NOMO-1 (cell line): ENCODE measurements around the gene ZNF343.
A peak's percentile ranks its signal among the peaks of the same experiment; 100 is the strongest.
"Not testable (repeated sequence)": the region's sequence is repeated elsewhere in the genome, so short reads cannot be mapped to it uniquely, and the experiment has no call there.

Source experiments
- DNase-seq, 2 experiments: peaks; one replicate each; lab custom pipeline; 2025; ENCODE audit not compliant: unreplicated experiment in 2 of 2; lab: John Stamatoyannopoulos, UW

Gene ZNF343

DNA sequence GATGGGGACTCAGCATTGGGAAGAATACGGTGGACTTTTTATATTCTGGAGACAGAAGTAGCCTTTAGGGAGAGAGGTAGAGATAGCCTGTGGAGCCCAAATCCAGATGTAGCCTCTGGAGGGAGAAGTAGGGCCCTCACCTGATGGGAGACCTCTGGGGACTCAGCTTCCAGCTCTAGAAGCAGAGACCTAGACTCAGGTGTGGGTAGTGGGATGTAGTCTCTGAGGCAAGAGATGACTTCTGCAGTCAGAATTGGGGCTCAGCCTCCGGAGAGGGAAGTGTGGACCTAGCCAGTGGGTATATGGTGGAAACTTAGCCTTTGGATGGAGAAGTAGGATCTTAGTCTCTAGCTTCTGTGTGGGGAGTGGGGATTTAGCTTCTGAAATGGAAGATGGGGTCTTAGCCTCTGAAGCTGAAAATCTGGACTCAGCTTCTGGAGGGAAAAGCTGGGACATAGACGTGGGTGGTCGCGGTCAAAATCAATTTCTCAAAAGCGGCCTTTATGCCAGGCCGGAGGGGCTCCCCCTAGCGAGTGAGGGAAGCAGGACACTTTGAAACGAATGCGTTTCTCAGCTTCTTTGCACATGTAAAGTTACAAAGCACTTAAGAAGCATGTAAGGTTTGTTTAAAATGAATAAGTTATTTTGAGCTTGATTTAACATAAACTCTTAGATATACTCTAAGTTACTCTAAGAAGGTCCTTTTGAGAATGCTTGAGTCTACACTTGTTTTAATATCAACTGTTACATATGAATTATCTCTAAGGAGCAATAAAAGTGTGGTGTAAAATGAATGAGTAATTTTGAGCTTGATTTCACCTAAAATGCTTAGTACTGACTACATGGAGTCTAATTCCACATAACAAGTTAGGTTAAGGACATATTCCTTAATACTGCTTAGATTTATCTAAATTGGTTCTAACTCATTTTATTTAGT, 12.9 kb upstream of the ZNF343 start:
- peak; percentile 7 to 39 for DNase-seq

DNA sequence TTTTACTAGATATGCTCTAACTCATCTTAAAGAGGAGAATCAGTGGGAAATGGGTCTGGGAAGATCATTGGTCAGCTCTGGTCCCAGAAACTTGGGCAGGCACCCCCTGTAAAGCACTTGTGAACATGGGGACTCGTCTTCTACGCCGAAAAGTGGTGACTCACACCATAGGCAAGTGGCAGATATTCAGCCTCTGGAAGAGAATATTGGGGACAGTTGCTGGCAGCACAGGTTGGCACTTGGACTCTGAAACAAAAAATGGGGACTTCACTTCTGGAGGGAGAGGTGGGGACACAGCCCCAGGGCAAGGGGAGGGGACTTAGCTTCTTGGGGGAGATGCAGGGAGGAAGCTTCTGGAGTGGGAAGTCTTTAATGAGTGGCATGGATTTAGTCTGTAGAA, 11.9 kb upstream of the ZNF343 start:
- no peak for DNase-seq

DNA sequence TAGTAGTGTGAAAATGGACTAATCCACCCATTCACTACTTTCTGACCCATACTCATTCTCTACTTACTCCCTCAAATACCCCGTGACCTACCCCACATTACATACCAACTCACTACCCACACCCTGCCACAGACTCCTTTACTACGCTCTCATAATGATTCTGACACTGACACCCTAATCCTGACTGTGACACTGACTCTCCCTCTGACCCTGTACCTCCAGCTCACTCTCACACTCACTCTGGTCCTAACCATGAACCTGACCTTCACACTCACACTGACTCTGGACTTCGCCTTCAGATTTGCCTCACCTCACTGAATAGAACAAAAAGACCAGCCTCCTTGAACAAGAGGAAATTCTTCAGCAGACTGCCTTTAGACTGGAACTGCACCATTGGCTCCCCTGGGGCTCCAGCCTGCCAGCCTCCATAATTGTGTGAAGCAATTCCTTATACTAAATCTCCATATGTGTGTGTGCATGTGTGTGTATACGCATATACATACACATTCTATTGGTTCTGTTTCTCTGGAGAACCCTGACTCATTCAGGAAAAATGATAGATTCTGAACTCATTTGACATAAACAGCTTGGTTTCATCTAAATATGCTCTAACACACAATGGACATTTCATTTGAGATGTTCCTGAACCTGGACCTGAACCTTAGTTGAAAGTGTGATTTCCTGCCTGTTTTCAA, 10.5 kb upstream of the ZNF343 start:
- DNase-seq, result no peak

DNA sequence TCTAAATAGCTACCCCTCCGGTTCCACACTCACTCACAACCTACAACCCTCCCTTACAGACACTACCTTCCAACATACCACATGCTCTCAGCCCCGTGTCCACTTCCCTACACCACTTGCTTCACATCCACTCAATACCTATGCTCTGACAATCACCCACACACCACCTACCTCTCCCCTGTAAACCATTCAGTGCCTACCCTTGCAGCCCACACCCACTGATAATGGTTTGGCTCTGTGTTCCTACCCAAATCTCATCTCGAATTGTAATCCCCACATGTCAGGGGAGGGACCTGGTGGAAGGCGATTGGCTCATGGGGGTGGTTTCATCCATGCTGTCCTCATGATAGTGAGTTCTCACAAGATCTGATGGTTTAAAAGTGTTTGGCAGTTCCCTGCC, 9.8 kb upstream of the ZNF343 start:
- DNase-seq, result no peak

DNA sequence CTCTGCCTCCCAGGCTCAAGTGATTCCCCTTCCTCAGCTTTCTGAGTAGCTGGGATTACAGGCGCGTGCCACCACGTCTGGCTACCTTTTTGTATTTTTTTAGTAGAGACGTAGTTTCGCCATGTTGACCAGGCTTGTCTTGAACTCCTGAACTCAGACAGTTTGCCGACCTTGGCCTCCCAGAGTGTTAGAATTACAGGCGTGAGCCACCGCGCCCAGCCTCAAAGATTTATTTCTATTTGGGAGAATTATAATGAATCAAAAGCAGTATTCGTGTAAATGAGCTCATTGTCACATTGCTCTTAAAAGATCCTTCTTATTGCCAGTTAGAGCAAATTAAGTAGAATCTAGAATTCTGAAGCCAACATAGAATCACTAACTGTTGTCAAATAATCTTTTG, 9.4 kb upstream of the ZNF343 start:
- no peak for DNase-seq

DNA sequence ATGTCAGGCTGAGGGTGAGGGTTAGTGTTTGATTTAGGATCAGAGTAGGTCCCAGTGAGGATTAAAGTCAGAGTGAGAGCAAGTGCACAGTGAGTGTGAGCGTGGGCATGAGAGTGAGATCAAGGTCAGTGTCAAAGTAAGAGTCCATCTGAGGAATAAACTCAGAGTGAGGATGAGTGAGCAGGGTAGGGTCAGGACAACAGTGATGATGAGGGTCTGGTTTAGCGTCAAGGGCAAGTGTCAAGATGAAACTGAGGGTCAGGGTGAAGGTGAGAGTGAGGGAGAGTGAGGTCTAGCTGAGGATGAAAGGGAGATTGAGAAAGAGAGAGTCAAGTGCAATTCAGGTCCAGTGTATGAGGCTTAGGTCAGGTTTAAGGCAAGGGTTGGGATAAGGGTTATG, 7.7 kb upstream of the ZNF343 start:
- DNase-seq, result no peak

DNA sequence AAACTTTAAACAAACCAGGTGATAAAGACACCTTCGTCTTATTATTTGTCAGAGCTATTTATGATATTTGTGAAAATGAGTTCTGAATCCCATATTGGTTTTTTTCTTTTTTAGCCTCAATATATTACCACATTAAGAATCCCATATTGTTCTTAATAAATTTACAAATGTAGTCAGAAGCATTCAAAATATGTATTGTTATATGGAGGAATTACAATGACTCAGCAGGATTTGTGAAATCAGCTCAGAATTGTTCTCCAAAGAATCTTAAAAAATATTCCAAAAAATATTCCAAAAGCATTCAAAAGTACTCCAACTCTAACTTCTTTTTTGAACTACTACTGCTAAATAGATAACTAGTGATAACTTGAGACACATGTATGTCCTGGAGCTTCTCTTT, 6.5 kb upstream of the ZNF343 start:
- DNase-seq, result no peak

DNA sequence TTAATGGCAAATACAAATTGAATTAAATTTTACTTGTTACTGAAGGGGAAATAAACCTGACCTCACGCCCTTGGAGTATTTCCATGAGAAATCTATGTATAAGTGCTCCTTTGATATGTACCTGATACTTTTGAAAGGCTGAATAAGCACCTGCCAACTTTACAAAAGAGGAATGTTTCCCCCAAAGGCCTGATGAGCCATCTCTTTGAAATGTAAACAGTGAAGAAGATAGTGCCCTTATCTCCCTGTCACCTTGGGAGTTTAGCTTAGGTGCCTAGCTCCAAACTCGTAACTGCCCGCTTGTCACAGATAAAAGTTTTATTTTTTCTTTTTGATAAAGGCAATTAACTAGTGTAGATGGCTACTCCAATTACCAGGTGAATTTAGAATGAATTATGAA, 1.1 kb upstream of the ZNF343 start:
- DNase-seq, result no peak

DNA sequence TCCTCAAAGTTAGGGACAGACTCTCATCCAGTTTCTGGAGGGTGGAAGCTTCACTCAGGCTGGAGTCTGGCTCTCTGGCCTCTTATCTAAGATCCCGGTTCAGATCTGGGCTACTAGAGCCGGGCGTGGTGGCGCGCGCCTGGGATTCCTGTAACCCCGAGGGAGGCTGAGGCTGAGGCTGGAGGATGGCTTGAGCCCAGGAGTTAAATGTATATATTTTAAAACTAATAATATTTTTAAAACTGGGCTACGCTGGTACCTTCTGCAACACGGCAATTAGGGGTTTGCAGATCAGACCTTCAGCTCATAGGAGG, 710 bp upstream of the ZNF343 start:
- no peak for DNase-seq

DNA sequence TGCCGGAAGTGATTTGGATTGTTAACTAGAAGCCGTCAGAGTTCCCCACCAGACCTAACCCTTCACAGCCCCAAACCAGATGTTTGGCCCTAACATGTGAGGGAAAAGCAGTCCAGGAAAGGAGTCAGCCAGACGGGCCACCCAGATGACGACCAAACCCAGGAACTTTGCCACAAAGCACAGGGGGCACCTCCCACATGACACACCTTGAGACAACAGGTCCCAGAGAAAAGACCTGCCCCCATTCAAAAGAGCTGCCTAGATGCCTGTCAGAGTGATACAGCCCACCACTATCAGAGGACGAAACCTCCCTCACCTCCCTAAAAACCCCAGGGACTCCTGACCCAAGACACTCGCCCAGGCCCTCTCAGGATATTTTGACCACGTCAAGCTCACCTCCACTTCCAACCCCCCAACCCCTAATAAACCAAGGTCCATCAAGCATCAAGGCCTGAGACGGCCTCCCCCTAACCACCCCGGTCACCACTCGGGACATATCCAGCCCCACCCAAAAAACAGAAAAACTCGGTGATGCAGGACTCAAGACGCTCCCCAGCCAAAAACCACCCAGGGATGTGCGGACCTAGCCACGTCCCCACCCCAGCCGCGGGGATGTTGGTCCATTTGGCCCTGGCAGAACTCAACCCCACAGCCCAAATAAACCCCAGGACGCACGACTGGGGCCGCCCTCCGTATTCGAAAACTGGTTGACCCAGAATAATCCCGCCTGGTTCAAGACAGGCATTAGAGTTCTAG, 662 bp downstream of the ZNF343 start:
- DNase-seq, result no peak

DNA sequence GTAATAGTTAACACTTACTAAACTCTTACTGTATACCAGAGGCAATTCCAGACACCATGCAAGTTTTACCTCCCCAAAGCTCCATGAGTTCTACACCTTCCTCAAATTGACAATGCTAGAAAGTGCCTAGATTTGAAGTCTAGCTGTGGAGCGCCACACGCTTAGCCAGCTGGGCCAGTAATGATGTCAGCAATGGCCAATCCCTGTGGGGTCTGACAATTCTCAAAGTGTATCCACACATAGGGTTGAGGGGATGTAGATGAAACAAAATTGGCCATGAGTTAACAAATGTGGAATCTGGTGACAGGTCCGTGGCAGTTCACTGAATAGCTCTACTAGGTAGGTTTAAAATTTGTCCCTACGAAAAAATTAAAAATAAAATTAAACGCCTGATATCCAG, 1.3 kb downstream of the ZNF343 start:
- no peak for DNase-seq

DNA sequence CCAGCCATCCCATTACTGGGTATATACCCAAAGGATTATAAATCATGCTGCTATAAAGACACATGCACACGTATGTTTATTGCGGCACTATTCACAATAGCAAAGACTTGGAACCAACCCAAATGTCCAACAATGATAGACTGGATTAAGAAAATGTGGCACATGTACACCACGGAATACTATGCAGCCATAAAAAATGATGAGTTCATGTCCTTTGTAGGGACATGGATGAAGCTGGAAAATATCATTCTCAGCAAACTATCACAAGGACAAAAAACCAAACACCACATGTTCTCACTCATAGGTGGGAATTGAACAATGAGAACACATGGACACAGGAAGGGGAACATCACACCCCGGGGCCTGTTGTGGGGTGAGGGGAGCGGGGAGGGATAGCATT, 2.3 kb downstream of the ZNF343 start:
- DNase-seq, result not testable (repeated sequence)

DNA sequence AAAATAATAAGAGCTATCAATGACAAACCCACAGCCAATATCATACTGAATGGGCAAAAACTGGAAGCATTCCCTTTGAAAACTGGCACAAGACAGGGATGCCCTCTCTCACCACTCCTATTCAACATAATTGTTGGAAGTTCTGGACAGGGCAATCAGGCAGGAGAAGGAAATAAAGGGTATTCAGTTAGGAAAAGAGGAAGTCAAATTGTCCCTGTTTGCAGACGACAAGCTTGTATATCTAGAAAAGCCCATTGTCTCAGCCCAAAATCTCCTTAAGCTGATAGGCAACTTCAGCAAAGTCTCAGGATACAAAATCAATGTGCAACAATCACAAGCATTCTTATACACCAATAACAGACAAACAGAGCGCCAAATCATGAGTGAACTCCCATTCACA, 3.9 kb downstream of the ZNF343 start:
- not testable (repeated sequence) for DNase-seq

DNA sequence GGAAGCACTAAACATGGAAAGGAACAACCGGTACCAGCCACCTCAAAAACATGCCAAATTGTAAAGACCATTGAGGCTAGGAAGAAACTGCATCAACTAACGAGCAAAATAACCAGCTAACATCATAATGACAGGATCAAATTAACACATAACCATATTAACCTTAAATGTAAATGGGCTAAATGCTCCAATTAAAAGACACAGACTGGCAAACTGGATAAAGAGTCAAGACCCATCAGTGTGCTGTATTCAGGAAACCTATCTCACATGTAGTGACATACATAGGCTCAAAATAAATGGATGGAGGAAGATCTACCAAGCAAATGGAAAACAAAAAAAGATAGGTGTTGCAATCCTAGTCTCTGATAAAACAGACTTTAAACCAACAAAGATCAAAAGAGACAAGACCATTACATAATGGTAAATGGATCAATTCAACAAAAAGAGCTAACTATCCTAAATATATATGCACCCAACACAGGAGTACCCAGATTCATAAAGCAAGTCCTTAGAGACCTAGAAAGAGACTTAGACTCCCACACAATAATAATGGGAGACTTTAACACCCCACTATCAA, 5.8 kb downstream of the ZNF343 start:
- not testable (repeated sequence) for DNase-seq

DNA sequence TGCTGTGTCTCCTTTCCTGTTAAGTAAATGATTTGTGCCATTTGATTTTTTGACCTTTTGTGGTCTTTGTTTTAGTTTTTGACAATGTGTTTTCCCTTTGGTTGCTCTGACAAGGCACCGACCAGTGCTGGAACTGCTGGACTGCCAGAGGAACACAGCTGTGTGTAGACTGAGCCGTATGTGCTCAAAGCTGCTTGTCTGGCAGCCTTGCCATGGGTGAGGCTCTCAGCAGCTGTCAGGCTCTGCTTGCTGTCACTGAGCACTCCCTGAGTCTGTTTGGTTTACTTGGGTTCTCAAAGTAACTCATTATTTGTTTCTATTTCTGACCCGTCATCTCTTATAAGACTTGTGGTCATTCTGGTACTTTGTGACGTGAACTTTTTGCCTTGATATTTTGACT, 23.1 kb downstream of the ZNF343 start:
- DNase-seq, result no peak

DNA sequence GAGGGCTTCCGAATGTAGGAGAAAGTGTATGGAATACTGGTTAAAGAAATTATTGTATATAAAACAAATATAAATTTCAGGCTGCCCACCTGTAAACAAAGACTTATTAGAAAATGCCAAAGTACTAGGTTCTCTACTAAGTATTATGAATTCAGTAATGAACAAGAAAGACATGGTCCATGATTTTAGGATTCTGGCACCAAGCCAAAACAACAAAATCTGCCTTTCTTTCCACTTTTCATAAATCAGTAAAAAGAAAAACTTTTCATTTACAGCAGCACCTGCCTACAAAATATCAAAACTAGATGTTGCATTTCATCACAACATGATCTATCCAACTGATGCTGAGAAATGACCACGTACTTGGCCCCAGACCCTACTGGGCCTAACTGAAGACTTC, 23.6 kb downstream of the ZNF343 start:
- no peak for DNase-seq

DNA sequence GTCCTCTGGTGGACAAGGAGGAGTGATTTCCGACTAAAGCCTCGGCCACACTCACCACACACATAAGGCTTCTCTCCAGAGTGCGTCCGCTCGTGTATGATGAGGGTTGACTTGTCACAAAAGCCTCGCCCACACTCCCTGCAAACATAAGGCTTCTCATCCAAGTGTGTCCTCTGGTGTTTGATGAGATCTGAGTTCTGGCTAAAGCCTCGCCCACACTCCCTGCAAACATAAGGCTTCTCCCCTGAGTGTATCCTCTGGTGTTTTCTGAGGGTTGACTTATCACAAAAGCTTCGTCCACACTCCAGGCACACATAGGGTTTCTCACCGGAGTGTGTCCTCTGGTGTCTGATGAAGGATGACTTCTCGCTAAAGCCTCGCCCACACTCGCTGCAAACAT, 25.2 kb downstream of the ZNF343 start:
- DNase-seq, result no peak

DNA sequence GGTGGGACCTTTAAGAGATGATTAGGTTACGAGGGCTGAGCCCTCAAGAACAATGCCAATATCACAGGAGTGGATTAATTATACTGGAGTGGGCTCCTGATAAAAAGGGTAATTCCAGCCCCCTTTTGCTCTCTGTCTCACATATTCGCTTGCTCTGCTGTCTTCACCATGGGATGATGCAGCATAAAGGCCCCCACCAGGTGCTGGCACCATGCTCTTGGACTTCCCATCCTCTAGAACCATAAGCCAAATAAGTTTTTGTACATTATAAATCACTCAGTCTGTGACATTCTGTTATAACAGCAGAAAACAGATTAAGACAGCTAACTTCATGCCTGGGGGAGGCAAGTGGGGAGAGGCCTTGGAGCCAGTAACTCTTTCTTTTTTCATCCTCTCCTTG, 28.3 kb downstream of the ZNF343 start:
- DNase-seq, result no peak

DNA sequence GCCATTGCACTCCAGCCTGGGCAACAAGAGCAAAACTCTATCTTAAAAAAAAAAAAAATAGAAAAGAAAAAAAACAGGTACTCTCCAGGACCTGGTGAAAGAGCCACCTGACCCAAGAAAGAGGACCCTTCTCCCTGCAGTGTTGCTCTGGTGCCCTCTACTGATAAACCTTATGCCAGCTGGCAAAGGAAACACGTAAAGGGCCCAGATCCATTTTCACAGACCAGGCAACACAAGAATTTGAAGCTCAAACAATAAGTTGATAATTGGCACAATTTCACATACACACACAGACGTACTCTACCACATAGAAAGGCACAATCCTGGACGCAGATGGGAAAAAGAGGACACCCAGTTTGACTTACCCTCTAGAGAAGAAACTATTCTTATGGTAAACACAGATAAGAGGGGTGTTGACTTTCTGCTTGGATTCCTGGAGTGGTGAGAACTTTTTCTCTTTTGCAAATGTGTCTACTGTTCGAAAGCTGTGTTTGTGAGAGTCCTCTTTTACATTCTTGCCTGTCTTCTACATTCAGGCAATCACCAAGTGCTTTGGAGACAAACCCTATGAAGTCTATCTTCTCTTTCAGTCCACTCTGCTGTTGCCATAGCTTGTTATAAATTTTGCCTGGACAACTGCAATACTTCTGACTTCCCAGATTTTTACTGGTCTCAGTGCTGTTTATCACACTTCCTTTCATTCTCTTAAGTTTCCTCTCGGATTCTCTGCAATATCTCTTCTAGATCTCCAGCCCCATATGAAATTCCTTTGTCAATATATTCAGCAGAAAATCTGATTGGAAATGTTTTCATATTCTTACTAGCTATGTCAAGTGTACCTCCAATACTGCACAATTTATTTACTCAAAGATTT, 31.7 kb downstream of the ZNF343 start:
- DNase-seq, result no peak
